Tibial artery (tissue), 4 donors: ENCODE measurements around the gene DEGS2.

Source experiments
- DNase-seq, 2 donors: peaks; one replicate each; pipeline ENCODE4 v3.0.0-alpha.2; 2019
- H3K27ac ChIP-seq, 2 donors: fragments of 200-600 bp; sonication (generic) in 1 of 2; 1 replicate in 1 of 2; 2 replicates in 1 of 2; pipeline ENCODE4 v1.5.1; 2018 to 2019; ENCODE audit warnings: mild to moderate bottlenecking in 1 of 2
- H3K27me3 ChIP-seq, 2 donors: fragments of 200-600 bp; sonication (generic) in 1 of 2; one replicate each; pipeline versions ENCODE4 v1.5.1 to v1.6.0; 2016 to 2019
- H3K36me3 ChIP-seq, 3 donors: fragments of 200-600 bp; sonication (generic) in 2 of 3; one replicate each; pipeline ENCODE4 v1.5.1; 2016 to 2019; ENCODE audit warnings: mild to moderate bottlenecking in 2 of 3
- H3K4me1 ChIP-seq, 4 donors: fragments of 200-600 bp; sonication (generic) in 2 of 4; 1 replicate in 3 of 4; 2 replicates in 1 of 4; pipeline ENCODE4 v1.5.1; 2016 to 2019
- H3K4me3 ChIP-seq, 2 donors: fragments of 200-600 bp; sonication (generic) in 1 of 2; 1 replicate in 1 of 2; 2 replicates in 1 of 2; pipeline ENCODE4 v1.5.1; 2018 to 2019; ENCODE audit warnings: mild to moderate bottlenecking in 2 of 2
- H3K9me3 ChIP-seq, 3 donors: fragments of 200-600 bp; sonication (generic) in 1 of 3; one replicate each; pipeline ENCODE4 v1.5.1; 2016 to 2019
- CTCF ChIP-seq, 2 experiments: fragments of 200-600 bp in 1 of 2; fragments of 450-650 bp in 1 of 2; IDR thresholded peaks; one replicate each; pipeline ENCODE4 v1.5.1; 2017 to 2019; ENCODE audit warnings: antibody characterized with exemption in 2 of 2, mild to moderate bottlenecking in 1 of 2, moderate library complexity in 1 of 2
- intact Hi-C: fragments of 100-400 bp; cut with DNase I; formaldehyde crosslinking; loops from one replicate; pipeline ENCODE4 v1.15.0; 2023; ENCODE audit warnings: low total_unique reads

The DEGS2 gene

GRCh38 chr14:100143934-100144333 lies 15.5 kb downstream of the DEGS2 start:
- TF ChIP-seq CTCF (IDR thresholded peaks at IDR 0.05), result no peak
- Histone ChIP-seq H3K4me3 (no peak overlapping the region), H3K27ac (no peak overlapping the region), H3K36me3 (peaks cover 0 to 27% (median 0%) of the 10 kb centered on the region in 3 donors), H3K4me1 (peaks cover 0 to 14% (median 0%) of the 10 kb centered on the region in 4 donors), H3K27me3 (no peaks in the 10 kb centered on the region), H3K9me3 (no peaks in the 10 kb centered on the region)
- no peak for DNase-seq
- intact Hi-C loops, result no loop called here

GRCh38 chr14:100143523-100143922 lies 15.9 kb downstream of the DEGS2 start:
- H3K27me3 ChIP-seq, result no peaks in the 10 kb centered on the region
- peaks cover 0 to 14% (median 0%) of the 10 kb centered on the region in 4 donors for H3K4me1 ChIP-seq
- peaks cover 0 to 32% (median 0%) of the 10 kb centered on the region in 3 donors for H3K36me3 ChIP-seq
- H3K27ac ChIP-seq, result no peak overlapping the region
- DNase-seq, result no peak
- no peaks in the 10 kb centered on the region for H3K9me3 ChIP-seq
- intact Hi-C loops, result no loop called here
- TF ChIP-seq CTCF (IDR thresholded peaks at IDR 0.05), result no peak
- H3K4me3 ChIP-seq, result no peak overlapping the region

- H3K36me3 ChIP-seq, result peaks cover 0 to 42% (median 0%) of the 10 kb centered on the region in 3 donors
- no peak for DNase-seq
- no peak overlapping the region for H3K4me3 ChIP-seq
- no peak overlapping the region for H3K27ac ChIP-seq
- H3K27me3 ChIP-seq, result no peaks in the 10 kb centered on the region
- intact Hi-C loops, result no loop called here
- peaks cover 0 to 14% (median 0%) of the 10 kb centered on the region in 4 donors for H3K4me1 ChIP-seq
- TF ChIP-seq CTCF (IDR thresholded peaks at IDR 0.05), result no peak
- H3K9me3 ChIP-seq, result no peaks in the 10 kb centered on the region
Measured at GRCh38 chr14:100142073-100143040, 17.1 kb downstream of the DEGS2 start.

- peaks cover 0 to 14% (median 0%) of the 10 kb centered on the region in 4 donors for H3K4me1 ChIP-seq
Measured at GRCh38 chr14:100141098-100141497, 18.3 kb downstream of the DEGS2 start.

GRCh38 chr14:100140452-100141078 lies 18.9 kb downstream of the DEGS2 start:
- TF ChIP-seq CTCF (IDR thresholded peaks at IDR 0.05), result no peak
- H3K4me3 ChIP-seq, result no peak overlapping the region
- no peaks in the 10 kb centered on the region for H3K27me3 ChIP-seq
- no peak overlapping the region for H3K27ac ChIP-seq
- no peak for DNase-seq
- peaks cover 0 to 51% (median 0%) of the 10 kb centered on the region in 3 donors for H3K36me3 ChIP-seq
- intact Hi-C loops, result no loop called here
- H3K9me3 ChIP-seq, result no peaks in the 10 kb centered on the region
- H3K4me1 ChIP-seq, result peaks cover 0 to 14% (median 0%) of the 10 kb centered on the region in 4 donors

More at GRCh38 chr14:100141098-100141497, 18.3 kb downstream of the DEGS2 start:
- DNase-seq, result no peak
- intact Hi-C loops, result no loop called here
- Histone ChIP-seq H3K4me3 (no peak overlapping the region), H3K36me3 (peaks cover 0 to 51% (median 0%) of the 10 kb centered on the region in 3 donors), H3K27me3 (no peaks in the 10 kb centered on the region), H3K9me3 (no peaks in the 10 kb centered on the region), H3K27ac (no peak overlapping the region)
- no peak for TF ChIP-seq CTCF (IDR thresholded peaks at IDR 0.05)
